DLD1 (cell line): ENCODE measurements around the gene INAVA.

Source experiments
- in situ Hi-C: cut with HindIII; loops from 2 replicates; pipeline ENCODE4 v1.10.0; 2017; ENCODE audit warnings: low sequenced_read_pairs

Gene INAVA

GRCh38 chr1:200877010-200877409, 17.7 kb upstream of the INAVA start:
- in situ Hi-C loops, result no loop called here

- in situ Hi-C loops, result no loop called here
Observed at GRCh38 chr1:200877839-200878551, 16.7 kb upstream of the INAVA start.

GRCh38 chr1:200880212-200880611, 14.5 kb upstream of the INAVA start:
- in situ Hi-C loops, result no loop called here

DNA sequence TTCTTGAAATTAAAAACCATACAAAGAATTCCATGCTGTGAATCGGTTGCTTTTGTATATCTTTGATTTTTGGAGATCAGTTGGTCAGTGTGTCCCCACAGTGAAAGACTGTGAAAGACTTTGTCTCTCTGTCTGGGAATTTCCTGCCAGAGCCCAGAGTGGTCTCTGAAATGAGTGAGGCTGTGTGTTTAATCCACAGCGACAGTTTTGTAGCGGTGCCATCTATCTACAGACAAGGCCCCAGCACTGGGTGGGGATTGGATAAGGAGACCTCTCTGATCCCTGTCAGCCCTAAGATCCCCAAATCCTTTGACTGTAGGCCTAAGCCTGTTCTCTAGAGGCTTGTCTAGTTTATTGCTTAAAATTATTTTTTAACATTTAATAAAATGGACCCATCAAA, 11.6 kb upstream of the INAVA start:
- in situ Hi-C loops, result no loop called here

GRCh38 chr1:200885623-200886402, 8.9 kb upstream of the INAVA start:
- in situ Hi-C loops, result no loop called here

DNA sequence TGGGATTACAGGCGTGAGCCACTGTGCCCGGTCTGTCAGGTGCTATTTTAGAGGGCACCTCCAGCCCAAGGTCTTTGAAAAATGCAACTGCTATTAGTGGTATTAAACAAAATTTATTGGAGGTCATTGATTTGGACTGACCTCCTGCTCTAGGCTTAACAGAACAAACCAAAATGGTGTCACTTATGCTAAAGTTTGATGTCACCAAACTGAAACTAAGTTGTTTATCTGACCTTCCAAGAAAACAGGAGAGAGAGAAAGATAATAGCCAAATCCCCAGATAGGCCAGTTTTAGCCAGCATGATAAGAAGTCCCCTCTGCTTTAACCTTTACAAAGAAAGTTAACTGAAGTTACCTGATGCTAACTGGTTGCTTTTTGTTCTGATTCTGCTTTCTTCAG, 8.1 kb upstream of the INAVA start:
- in situ Hi-C loops, result no loop called here

GRCh38 chr1:200887036-200887435, 7.7 kb upstream of the INAVA start:
- in situ Hi-C loops, result no loop called here

- in situ Hi-C loops, result no loop called here
Observed at GRCh38 chr1:200887772-200888348, 6.8 kb upstream of the INAVA start.

DNA sequence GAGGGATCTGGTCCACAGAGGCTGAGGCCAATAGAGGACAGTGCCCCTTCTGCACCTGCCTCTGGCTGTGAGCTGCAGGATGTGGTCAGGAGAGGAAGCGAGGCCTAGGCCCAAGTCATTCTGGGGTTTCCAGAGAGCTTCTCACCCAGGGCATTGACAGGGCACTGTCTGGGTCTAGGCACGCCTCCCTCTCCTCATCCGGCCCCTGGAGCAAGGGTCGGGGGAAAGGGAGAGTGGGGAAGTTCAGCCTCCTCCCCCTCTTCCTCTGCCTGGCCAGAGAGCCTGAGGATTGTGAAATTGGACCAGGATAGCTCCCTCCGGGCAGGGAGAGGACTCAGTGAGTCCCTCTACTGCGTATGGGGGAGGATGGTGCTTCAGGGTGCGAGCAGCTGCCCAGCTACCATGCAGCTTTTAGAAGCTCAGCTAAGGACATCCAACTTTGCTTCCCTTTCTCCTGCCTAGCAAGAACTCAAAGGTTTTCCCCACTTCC, 6.3 kb upstream of the INAVA start:
- in situ Hi-C loops, result no loop called here

- in situ Hi-C loops, result no loop called here
Observed at GRCh38 chr1:200889571-200889970, 5.1 kb upstream of the INAVA start.

DNA sequence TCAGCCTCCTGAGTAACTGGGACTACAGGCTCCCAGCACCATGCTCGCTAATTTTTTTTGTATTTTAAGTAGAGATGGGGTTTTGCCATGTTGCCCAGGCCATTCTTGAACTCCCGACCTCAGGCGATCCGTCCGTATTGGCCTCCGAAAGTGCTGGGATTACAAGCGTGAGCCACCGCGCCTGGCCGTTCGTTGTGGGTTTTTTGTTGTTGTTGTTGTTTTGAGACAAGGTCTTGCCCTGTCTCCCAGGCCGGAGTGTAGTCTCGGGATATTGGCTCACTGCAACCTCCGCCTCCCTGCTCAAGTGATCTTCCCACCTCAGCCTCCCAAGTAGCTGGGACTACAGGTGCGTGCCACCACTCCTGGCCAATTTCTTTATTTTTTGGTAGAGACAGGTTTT, 4.7 kb upstream of the INAVA start:
- in situ Hi-C loops, result no loop called here

DNA sequence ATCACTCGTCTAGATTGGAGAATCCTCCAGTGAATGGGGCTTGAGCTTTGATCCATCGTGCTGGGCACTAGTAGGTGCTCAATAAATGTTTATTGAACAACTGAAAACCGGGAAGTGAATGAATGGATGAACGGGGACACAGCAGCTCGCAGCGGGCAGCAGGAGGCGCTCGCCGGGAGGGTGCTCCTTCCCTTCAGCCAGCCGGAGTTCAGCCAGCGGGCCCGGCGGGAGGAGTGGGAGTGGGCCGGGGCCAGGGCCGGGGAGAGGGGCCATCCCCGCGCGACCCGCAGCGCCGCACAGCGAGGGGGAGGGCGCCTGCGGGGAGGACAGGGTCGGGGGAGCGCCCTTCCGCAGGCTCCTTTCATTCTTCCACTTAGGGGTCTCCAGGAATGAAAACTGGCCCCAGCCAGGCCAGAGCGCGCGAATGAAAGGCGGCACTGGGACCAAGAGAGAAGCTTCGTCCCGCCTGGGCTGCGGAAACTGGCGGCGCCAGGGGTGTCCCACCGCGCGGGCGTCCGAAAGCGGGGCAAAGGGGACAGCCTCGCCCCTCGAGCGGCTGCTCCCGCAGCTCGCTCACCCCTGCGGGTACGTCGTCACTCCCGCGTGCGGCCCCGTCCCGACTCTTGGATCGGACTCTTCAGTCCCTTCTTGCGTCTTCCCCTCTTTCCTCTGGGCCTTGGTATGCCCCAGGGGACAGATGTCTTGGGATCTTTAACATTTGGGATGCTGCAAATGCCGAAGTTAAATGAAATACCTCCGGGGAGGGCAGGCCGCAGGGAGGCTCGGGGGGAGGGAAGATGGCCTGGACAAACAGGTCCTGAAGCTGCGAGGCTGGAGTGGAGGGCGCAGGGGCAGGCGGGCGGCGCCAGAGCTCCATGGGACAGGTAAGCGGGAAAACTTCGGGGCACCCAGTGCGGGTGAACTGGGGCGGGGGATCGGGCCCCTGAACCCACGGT, 3.6 kb upstream of the INAVA start:
- in situ Hi-C loops, result no loop called here

DNA sequence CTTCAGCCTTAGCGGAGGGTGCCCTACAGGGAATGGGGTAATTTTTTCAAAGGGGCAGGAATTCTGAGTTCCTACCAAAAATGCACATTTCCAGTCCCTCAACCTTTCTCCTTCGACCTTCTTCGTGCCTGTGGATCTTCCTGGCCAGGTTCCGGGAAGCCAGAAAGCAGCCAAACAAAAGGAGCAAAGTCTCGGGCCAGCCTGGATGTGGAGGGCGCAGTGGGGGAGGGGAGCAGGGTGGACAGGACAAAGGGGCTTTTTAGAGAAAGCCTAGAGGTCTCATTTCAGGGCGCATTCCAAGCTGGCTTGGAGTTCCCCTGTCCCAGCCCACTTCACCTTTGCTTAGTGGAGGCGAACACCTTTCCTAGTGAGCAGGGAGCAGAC, 2.9 kb upstream of the INAVA start:
- in situ Hi-C loops, result no loop called here

DNA sequence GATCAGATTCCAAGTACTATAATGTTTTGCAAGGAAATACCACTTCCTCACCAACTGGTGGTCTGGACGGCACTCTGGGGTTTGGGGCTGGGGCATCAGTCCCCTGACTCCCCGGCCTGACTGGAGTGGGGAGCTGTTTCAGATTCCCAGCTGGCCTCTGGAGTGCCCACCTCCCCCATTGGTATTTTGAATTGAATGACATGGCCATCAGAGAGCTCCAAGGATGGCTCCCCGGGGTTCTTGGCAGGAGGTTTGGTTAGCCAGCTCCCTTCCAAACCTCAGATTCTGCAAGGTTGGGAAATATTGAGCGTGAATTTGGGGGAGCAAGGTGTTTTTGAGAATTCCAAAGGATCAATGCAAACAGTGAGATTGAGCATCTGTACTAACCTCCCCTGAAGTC, 2.2 kb upstream of the INAVA start:
- in situ Hi-C loops, result no loop called here

GRCh38 chr1:200892958-200893357, 1.7 kb upstream of the INAVA start:
- in situ Hi-C loops, result no loop called here

- in situ Hi-C loops, result no loop called here
Observed at GRCh38 chr1:200893411-200893901, 1.2 kb upstream of the INAVA start.

- in situ Hi-C loops, result no loop called here
Observed at GRCh38 chr1:200895443-200895789, 716 bp downstream of the INAVA start.

GRCh38 chr1:200895801-200896530, 1.3 kb downstream of the INAVA start:
- in situ Hi-C loops, result no loop called here

DNA sequence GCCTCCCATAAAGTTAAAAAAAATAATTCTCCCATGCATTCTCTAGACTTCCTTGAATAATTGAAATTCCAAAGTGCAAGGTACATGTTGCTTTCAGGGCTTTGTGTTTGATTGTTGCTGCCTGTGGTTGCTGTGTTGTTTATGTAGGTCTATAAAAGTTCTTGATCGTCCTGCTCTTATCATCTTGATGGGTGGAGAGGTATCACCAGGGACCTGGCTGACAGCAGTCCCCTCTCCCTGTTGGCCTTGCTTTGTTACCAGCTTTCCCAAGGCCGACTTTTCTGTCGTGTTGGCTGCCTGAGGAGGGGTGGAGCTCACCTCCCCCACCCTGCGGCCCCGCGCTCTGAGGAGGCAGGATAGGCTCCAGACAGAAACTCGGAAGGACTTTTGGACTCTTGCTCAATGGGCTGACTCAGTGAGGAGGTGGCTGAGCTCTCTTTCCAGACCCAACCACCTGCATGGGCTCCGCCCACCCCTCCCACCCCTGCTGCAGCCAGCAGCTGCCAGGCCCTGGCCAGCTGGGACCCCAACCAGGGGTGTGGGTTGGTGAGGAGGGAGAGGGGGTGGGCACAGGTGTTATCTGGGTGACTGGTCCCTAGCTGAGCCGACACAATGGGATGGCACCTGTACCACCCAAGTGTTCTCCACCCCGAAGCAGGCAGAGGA, 2.0 kb downstream of the INAVA start:
- in situ Hi-C loops, result no loop called here

GRCh38 chr1:200897259-200897658, 2.6 kb downstream of the INAVA start:
- in situ Hi-C loops, result no loop called here
